Suprapubic skin (tissue), 4 donors: ENCODE data around the gene DAAM2. TPM values are rescaled to one million over a fixed set of nuclear protein-coding genes. Genes with fewer than 3 reads are reported as not detected.

ENCODE experiments used
- DNase-seq, 2 donors: peaks; one replicate each; pipeline ENCODE4 v3.0.0-alpha.2; 2019; ENCODE audit warnings: low spot score in 2 of 2
- H3K27ac ChIP-seq: fragments of 200-600 bp; sonication (generic); one replicate; pipeline ENCODE4 v1.5.1; 2019
- H3K27me3 ChIP-seq: fragments of 200-600 bp; sonication (generic); one replicate; pipeline ENCODE4 v1.5.1; 2019
- H3K36me3 ChIP-seq: fragments of 200-600 bp; sonication (generic); one replicate; pipeline ENCODE4 v1.5.1; 2019
- H3K4me1 ChIP-seq: fragments of 200-600 bp; sonication (generic); one replicate; pipeline ENCODE4 v1.5.1; 2019
- H3K4me3 ChIP-seq: fragments of 200-600 bp; sonication (generic); one replicate; pipeline ENCODE4 v1.5.1; 2019; ENCODE audit warnings: mild to moderate bottlenecking
- H3K9me3 ChIP-seq: fragments of 200-600 bp; sonication (generic); one replicate; pipeline ENCODE4 v1.5.1; 2019
- CTCF ChIP-seq, 2 donors: fragments of 200-600 bp in 1 of 2; fragments of 450-650 bp in 1 of 2; sonication (generic) in 1 of 2; IDR thresholded peaks; one replicate each; pipeline ENCODE4 v1.5.1; 2016 to 2019; ENCODE audit warnings: antibody characterized with exemption in 2 of 2, mild to moderate bottlenecking in 1 of 2, moderate library complexity in 1 of 2
- EP300 ChIP-seq: sonication (generic); formaldehyde crosslinking; IDR thresholded peaks from one replicate; pipeline ENCODE4 v1.6.1; 2017; ENCODE audit warnings: antibody characterized with exemption
- POLR2A ChIP-seq, 2 donors: fragments of 450-650 bp; IDR thresholded peaks; one replicate each; pipeline ENCODE4 v1.6.1; 2017; ENCODE audit warnings: antibody characterized with exemption in 2 of 2, mild to moderate bottlenecking in 2 of 2, moderate library complexity in 2 of 2
- POLR2AphosphoS5 ChIP-seq, 3 donors: sonication (generic); formaldehyde crosslinking; IDR thresholded peaks; one replicate each; pipeline ENCODE4 v1.6.1; 2017; ENCODE audit warnings: antibody characterized with exemption in 3 of 3
- WGBS: methylation state at CpG from one replicate; pipeline ENCODE4 v1.1.5; 2018; 5-methylcytosine and 5-hydroxymethylcytosine counted together
- total RNA-seq, 4 donors: library from RNA; depleted of rRNA; stranded (reverse); fragments of >200 nt; gene quantifications; one replicate each; pipeline ENCODE4 v1.1.0, GENCODE V29; 2016

DAAM2 gene
- total RNA-seq, 4 donors from 2014 or later, result 4.7 to 17.6 (median 9.9) TPM

DNA sequence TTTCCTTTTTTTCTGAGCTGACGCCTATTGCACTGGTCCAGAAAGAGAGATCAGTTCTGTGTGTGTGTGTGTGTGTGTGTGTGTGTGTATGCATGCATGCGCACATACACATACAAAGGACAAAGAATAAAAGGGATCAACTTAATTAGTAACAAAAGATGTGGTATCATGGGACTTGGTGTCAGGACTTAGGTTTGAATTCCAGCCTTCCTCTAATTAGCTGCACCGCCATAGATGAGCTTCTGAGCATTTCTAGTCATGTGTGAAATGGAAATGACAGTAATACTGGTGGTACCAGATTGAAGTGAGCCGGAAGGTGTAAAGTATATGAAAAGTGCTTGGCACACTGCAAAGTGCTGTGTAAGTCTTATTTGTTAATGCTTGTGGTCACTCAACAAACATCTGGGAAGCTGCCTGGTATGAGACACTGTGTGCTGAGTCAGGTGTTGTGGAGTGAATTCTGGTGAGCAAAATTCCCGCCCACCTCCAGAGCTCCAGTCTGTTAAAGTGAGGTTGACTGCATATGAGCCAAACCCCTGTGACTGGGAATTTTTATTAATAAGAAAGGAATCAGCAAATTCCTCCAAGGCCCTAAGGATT lies 12.4 kb downstream of the DAAM2 start:
- peak in 1 of 2 donors; percentile 53 for DNase-seq
- TF ChIP-seq EP300 (no peak), POLR2AphosphoS5 (IDR thresholded peaks at IDR 0.05) (no peak), POLR2A (IDR thresholded peaks at IDR 0.05) (no peak), CTCF (IDR thresholded peaks at IDR 0.05) (no peak)
- 78% methylated on average over 5 of the region's 5 CpGs for WGBS
- Histone ChIP-seq H3K27me3 (no peaks in the 10 kb centered on the region), H3K9me3 (no peaks in the 10 kb centered on the region), H3K4me1 (peaks cover 16% of the 10 kb centered on the region), H3K36me3 (no peaks in the 10 kb centered on the region), H3K27ac (no peak overlapping the region), H3K4me3 (no peak overlapping the region)

- 74% methylated on average over 1 of the region's 1 CpG for WGBS
- no peak overlapping the region for H3K27ac ChIP-seq
- no peak for TF ChIP-seq EP300
- no peak for TF ChIP-seq CTCF (IDR thresholded peaks at IDR 0.05)
- no peak for TF ChIP-seq POLR2AphosphoS5 (IDR thresholded peaks at IDR 0.05)
- TF ChIP-seq POLR2A (IDR thresholded peaks at IDR 0.05), result no peak
- no peak for DNase-seq
- no peaks in the 10 kb centered on the region for H3K36me3 ChIP-seq
- no peak overlapping the region for H3K4me3 ChIP-seq
- no peaks in the 10 kb centered on the region for H3K27me3 ChIP-seq
- no peaks in the 10 kb centered on the region for H3K9me3 ChIP-seq
- peaks cover 28% of the 10 kb centered on the region for H3K4me1 ChIP-seq
Measured at GRCh38 chr6:39806278-39806677, 14.1 kb downstream of the DAAM2 start.

- H3K9me3 ChIP-seq, result no peaks in the 10 kb centered on the region
- DNase-seq, result peak in 1 of 2 donors; percentile 24
- TF ChIP-seq POLR2AphosphoS5 (IDR thresholded peaks at IDR 0.05), result no peak
- H3K27me3 ChIP-seq, result no peaks in the 10 kb centered on the region
- no peaks in the 10 kb centered on the region for H3K36me3 ChIP-seq
- WGBS, result 85% methylated on average over 3 of the region's 3 CpGs
- no peak overlapping the region for H3K27ac ChIP-seq
- H3K4me1 ChIP-seq, result peaks cover 46% of the 10 kb centered on the region
- H3K4me3 ChIP-seq, result no peak overlapping the region
Measured at GRCh38 chr6:39808346-39808745, 16.2 kb downstream of the DAAM2 start.

DNA sequence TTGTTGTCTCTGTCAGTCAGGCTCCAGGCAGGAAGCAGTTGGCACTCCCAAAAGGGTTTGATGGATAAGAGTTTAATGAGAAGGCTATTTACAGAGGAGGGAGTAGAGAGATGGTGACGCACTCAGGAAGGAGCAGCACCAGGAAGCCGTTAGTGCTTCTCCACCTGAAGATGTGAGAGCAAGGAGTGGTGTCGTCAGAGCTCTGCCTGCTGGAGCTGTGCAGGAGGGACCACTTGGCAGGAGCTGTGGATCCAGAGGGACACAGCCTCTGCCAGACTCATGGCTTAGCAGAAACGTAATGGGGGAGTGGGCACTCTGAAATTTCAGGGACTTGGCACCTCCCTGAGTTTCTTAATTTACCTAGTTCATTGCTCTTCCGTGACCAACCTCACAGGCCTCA lies 16.8 kb downstream of the DAAM2 start:
- no peak for TF ChIP-seq EP300
- no peak for TF ChIP-seq POLR2AphosphoS5 (IDR thresholded peaks at IDR 0.05)
- H3K9me3 ChIP-seq, result no peaks in the 10 kb centered on the region
- no peaks in the 10 kb centered on the region for H3K27me3 ChIP-seq
- peaks cover 52% of the 10 kb centered on the region for H3K4me1 ChIP-seq
- DNase-seq, result no peak
- H3K27ac ChIP-seq, result peak overlapping the region; percentile 44
- 48% methylated on average over 5 of the region's 5 CpGs for WGBS
- no peaks in the 10 kb centered on the region for H3K36me3 ChIP-seq
- no peak overlapping the region for H3K4me3 ChIP-seq

- Histone ChIP-seq H3K4me3 (no peak overlapping the region), H3K36me3 (no peaks in the 10 kb centered on the region), H3K4me1 (peaks cover 44% of the 10 kb centered on the region), H3K27ac (peak overlapping the region; percentile 66), H3K27me3 (no peaks in the 10 kb centered on the region), H3K9me3 (no peaks in the 10 kb centered on the region)
- no peak for DNase-seq
- TF ChIP-seq POLR2A (IDR thresholded peaks at IDR 0.05) (no peak), EP300 (no peak), POLR2AphosphoS5 (IDR thresholded peaks at IDR 0.05) (no peak), CTCF (IDR thresholded peaks at IDR 0.05) (no peak)
- 64% methylated on average over 3 of the region's 3 CpGs for WGBS
Measured at GRCh38 chr6:39811835-39812345, 19.7 kb downstream of the DAAM2 start.

DNA sequence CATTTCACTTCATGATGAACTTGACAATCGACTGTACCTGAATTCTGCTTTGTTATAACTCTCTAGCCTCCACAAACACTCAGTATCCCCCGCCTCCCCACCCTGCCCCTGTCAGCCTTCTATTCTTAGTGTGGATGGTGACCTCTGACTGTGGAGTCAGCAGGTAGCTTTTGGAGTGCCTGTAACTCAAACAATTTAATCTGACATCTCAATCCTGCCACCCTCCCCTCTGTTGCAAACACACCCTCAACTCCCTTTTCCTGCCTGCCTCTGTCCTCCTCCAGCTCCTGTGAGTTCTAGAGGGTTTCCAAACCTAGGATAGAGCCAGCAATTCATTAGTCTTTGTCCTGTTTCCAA lies 20.3 kb downstream of the DAAM2 start:
- Histone ChIP-seq H3K27ac (peak overlapping the region; percentile 66), H3K4me1 (peaks cover 44% of the 10 kb centered on the region), H3K9me3 (no peaks in the 10 kb centered on the region), H3K27me3 (no peaks in the 10 kb centered on the region), H3K4me3 (no peak overlapping the region), H3K36me3 (no peaks in the 10 kb centered on the region)
- WGBS, result 80% methylated on average over 2 of the region's 2 CpGs
- TF ChIP-seq POLR2AphosphoS5 (IDR thresholded peaks at IDR 0.05), result no peak
- TF ChIP-seq EP300, result no peak
- no peak for TF ChIP-seq CTCF (IDR thresholded peaks at IDR 0.05)
- TF ChIP-seq POLR2A (IDR thresholded peaks at IDR 0.05), result no peak
- DNase-seq, result no peak
